ENCODE data around the gene SPATC1L.

SPATC1L gene

GRCh38 chr21:46126309-46127238 is 57.7 kb downstream of the SPATC1L start:
- no peak for DNase-seq
- ATAC-seq: no peak
- Mint-ChIP-seq H3K36me3 (ENCODE audit: low read depth) (no peaks in the 10 kb centered on the region), H3K27ac (no peak overlapping the region), H3K4me3 (no peak overlapping the region), H3K9me3 (no peaks in the 10 kb centered on the region), H3K4me1 (no peaks in the 10 kb centered on the region), H3K27me3 (no peaks in the 10 kb centered on the region)

GRCh38 chr21:46125846-46126301 is 58.4 kb downstream of the SPATC1L start:
- ATAC-seq (no peak), DNase-seq (no peak)
- H3K27me3 Mint-ChIP-seq: no peaks in the 10 kb centered on the region
- H3K36me3 Mint-ChIP-seq (ENCODE audit: low read depth): no peaks in the 10 kb centered on the region
- no peak overlapping the region for H3K4me3 Mint-ChIP-seq
- H3K27ac Mint-ChIP-seq: no peak overlapping the region
- H3K4me1 Mint-ChIP-seq: no peaks in the 10 kb centered on the region
- H3K9me3 Mint-ChIP-seq: no peaks in the 10 kb centered on the region

DNA sequence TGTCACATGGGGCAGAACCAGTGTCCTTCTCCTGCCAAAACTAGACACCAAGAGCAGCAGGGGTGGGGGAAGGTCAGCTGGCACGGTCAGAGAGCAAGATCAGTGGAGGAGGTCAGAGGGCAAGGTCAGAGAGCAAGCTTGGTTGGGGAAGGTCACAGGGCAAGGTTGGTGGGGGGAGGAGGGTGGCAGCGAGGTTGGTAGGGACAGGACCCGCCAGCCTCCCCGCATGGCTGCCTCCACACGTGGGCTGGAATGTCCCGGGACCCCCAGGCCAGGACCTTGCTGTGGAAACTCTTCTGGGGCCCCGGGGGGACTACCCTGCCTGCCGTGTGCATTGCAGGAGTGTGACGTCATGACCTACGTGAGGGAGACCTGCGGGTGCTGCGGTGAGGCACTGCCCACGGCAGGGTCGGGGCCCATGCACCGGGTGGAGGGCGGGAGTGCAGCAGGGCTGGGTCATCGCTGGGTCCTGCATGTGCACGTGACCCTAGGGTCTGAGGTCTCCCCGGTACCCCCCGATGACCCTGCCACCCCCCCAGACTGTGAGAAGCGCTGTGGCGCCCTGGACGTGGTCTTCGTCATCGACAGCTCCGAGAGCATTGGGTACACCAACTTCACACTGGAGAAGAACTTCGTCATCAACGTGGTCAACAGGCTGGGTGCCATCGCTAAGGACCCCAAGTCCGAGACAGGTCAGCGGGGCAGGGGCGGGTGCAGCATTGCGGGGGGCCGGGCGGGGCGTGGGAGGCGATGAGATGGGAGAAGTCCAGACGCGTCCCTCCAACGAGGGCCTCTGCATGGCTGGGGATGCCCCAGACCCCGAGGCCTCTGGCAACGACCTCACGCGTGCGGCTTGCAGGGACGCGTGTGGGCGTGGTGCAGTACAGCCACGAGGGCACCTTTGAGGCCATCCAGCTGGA is 59.1 kb downstream of the SPATC1L start:
- Mint-ChIP-seq H3K27me3 (no peaks in the 10 kb centered on the region), H3K27ac (no peak overlapping the region), H3K4me3 (no peak overlapping the region), H3K9me3 (no peaks in the 10 kb centered on the region), H3K36me3 (ENCODE audit: low read depth) (no peaks in the 10 kb centered on the region), H3K4me1 (no peaks in the 10 kb centered on the region)
- DNase-seq: no peak
- no peak for ATAC-seq

GRCh38 chr21:46124083-46124925 is 60.0 kb downstream of the SPATC1L start:
- Mint-ChIP-seq H3K27me3 (no peaks in the 10 kb centered on the region), H3K9me3 (no peaks in the 10 kb centered on the region), H3K27ac (no peak overlapping the region), H3K4me1 (no peaks in the 10 kb centered on the region), H3K4me3 (no peak overlapping the region), H3K36me3 (ENCODE audit: low read depth) (no peaks in the 10 kb centered on the region)
- DNase-seq: no peak
- ATAC-seq: no peak

- ATAC-seq (no peak), DNase-seq (no peak)
- H3K4me3 Mint-ChIP-seq: no peak overlapping the region
- no peaks in the 10 kb centered on the region for H3K36me3 Mint-ChIP-seq (ENCODE audit: low read depth)
- H3K27me3 Mint-ChIP-seq: no peaks in the 10 kb centered on the region
- H3K27ac Mint-ChIP-seq: peak overlapping the region; percentile 12
- H3K4me1 Mint-ChIP-seq: no peaks in the 10 kb centered on the region
- no peaks in the 10 kb centered on the region for H3K9me3 Mint-ChIP-seq
These were observed 61.2 kb downstream of the SPATC1L start for GRCh38 chr21:46122758-46123683.

DNA sequence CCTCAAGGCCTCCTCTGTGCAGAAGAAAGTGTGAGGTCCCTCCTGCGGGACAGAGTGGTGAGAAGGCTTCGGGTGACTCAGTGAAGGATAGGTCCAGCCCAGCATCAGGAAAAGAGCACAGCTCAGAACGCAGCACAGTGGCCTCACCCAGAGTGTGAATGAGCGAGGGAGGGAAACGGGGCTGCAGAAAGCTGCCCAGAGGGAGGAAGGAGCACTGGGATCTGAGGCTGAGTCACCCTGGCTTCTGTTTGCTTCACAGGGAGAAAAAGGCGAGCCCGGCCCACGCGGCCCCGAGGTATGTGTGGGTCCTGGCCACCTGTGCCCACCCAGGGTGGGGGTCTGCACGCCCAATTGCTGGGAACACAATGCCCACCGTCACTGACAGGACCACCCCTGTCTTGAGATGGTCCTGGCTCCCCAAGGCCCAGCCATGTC is 62.0 kb downstream of the SPATC1L start:
- ATAC-seq: no peak
- H3K4me1 Mint-ChIP-seq: no peaks in the 10 kb centered on the region
- H3K36me3 Mint-ChIP-seq (ENCODE audit: low read depth): no peaks in the 10 kb centered on the region
- H3K27me3 Mint-ChIP-seq: no peaks in the 10 kb centered on the region
- H3K9me3 Mint-ChIP-seq: no peaks in the 10 kb centered on the region
- DNase-seq: no peak
- no peak overlapping the region for H3K27ac Mint-ChIP-seq
- H3K4me3 Mint-ChIP-seq: no peak overlapping the region

- Mint-ChIP-seq H3K4me1 (no peaks in the 10 kb centered on the region), H3K4me3 (no peak overlapping the region), H3K36me3 (ENCODE audit: low read depth) (no peaks in the 10 kb centered on the region), H3K27ac (no peak overlapping the region), H3K27me3 (no peaks in the 10 kb centered on the region), H3K9me3 (no peaks in the 10 kb centered on the region)
- no peak for DNase-seq
- no peak for ATAC-seq
These were observed 62.7 kb downstream of the SPATC1L start for GRCh38 chr21:46121286-46122221.

- no peak for DNase-seq
- no peaks in the 10 kb centered on the region for H3K9me3 Mint-ChIP-seq
- ATAC-seq: no peak
- no peaks in the 10 kb centered on the region for H3K27me3 Mint-ChIP-seq
- H3K27ac Mint-ChIP-seq: no peak overlapping the region
- H3K4me1 Mint-ChIP-seq: no peaks in the 10 kb centered on the region
- no peak overlapping the region for H3K4me3 Mint-ChIP-seq
- no peaks in the 10 kb centered on the region for H3K36me3 Mint-ChIP-seq (ENCODE audit: low read depth)
These were observed 63.7 kb downstream of the SPATC1L start for GRCh38 chr21:46120301-46121285.

- Mint-ChIP-seq H3K27ac (no peak overlapping the region), H3K4me1 (no peaks in the 10 kb centered on the region), H3K27me3 (no peaks in the 10 kb centered on the region), H3K4me3 (no peak overlapping the region), H3K36me3 (ENCODE audit: low read depth) (peaks cover under 1% of the 10 kb centered on the region), H3K9me3 (no peaks in the 10 kb centered on the region)
- DNase-seq: no peak
- ATAC-seq: no peak
These were observed 64.5 kb downstream of the SPATC1L start for GRCh38 chr21:46119637-46120271.

- ATAC-seq (no peak), DNase-seq (no peak)
- Mint-ChIP-seq H3K4me3 (no peak overlapping the region), H3K9me3 (no peaks in the 10 kb centered on the region), H3K27me3 (no peaks in the 10 kb centered on the region), H3K4me1 (no peaks in the 10 kb centered on the region), H3K36me3 (ENCODE audit: low read depth) (peaks cover 4% of the 10 kb centered on the region), H3K27ac (no peak overlapping the region)
These were observed 65.1 kb downstream of the SPATC1L start for GRCh38 chr21:46119144-46119636.

All from activated naive CD8-positive, alpha-beta T cell treated with anti-CD3 and anti-CD28 coated beads, Interleukin-2, amount 50 U/mL, for 24 hours (primary cell).